ENCODE data around the gene TLCD3A. TPM values are rescaled to one million over a fixed set of nuclear protein-coding genes. Genes with fewer than 3 reads are reported as not detected.

The TLCD3A gene
- total and polyA plus RNA-seq, 9 of the 15 experiments (the other 6 are each of a cell fraction or from before 2014, with no cell fraction given) = 1.3 to 13.5 (median 7.3) TPM

- TF ChIP-seq, protein P1, sequence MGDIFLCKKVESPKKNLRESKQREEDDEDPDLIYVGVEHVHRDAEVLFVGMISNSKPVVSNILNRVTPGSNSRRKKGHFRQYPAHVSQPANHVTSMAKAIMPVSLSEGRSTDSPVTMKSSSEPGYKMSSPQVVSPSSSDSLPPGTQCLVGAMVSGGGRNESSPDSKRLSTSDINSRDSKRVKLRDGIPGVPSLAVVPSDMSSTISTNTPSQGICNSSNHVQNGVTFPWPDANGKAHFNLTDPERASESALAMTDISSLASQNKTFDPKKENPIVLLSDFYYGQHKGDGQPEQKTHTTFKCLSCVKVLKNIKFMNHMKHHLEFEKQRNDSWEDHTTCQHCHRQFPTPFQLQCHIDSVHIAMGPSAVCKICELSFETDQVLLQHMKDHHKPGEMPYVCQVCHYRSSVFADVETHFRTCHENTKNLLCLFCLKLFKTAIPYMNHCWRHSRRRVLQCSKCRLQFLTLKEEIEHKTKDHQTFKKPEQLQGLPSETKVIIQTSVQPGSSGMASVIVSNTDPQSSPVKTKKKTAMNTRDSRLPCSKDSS (IDR thresholded peaks at IDR 0.05; ENCODE audit: low read depth, partially characterized antibody) = no peak
- TF ChIP-seq MEF2D (tag; conservative IDR thresholded peaks at IDR 0.05; ENCODE audit: low read depth) = no peak
- TF ChIP-seq, protein P2, sequence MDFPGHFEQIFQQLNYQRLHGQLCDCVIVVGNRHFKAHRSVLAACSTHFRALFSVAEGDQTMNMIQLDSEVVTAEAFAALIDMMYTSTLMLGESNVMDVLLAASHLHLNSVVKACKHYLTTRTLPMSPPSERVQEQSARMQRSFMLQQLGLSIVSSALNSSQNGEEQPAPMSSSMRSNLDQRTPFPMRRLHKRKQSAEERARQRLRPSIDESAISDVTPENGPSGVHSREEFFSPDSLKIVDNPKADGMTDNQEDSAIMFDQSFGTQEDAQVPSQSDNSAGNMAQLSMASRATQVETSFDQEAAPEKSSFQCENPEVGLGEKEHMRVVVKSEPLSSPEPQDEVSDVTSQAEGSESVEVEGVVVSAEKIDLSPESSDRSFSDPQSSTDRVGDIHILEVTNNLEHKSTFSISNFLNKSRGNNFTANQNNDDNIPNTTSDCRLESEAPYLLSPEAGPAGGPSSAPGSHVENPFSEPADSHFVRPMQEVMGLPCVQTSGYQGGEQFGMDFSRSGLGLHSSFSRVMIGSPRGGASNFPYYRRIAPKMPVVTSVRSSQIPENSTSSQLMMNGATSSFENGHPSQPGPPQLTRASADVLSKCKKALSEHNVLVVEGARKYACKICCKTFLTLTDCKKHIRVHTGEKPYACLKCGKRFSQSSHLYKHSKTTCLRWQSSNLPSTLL (IDR thresholded peaks at IDR 0.05) = no peak
- TF ChIP-seq ARID3B (CRISPR knock-in tag; IDR thresholded peaks at IDR 0.05; ENCODE audit: borderline replicate concordance) = no peak
These were observed 55.3 kb downstream of the TLCD3A start (continued) for GRCh38 chr17:787641-788221.

Measured in K562 (cell line).